HepG2 (cell line): Measurements from ENCODE around the gene TMEM143. TPM values are rescaled to one million over a fixed set of nuclear protein-coding genes. Genes with fewer than 3 reads are reported as not detected.

Experiments
- DNMT1 ChIP-seq: sonication (generic); formaldehyde crosslinking; IDR thresholded peaks from 2 replicates; pipeline ENCODE4 v1.5.1; 2020; ENCODE audit warnings: mild to moderate bottlenecking, missing genetic modification reagents
- GMEB1 ChIP-seq: sonication (generic); formaldehyde crosslinking; IDR thresholded peaks from 2 replicates; pipeline ENCODE4 v1.5.1; 2020; ENCODE audit warnings: missing genetic modification reagents, mild to moderate bottlenecking, borderline replicate concordance
- HOXA3 ChIP-seq: sonication (generic); formaldehyde crosslinking; IDR thresholded peaks from 2 replicates; pipeline ENCODE4 v1.5.0; 2020; ENCODE audit warnings: missing genetic modification reagents
- REST ChIP-seq, 2 experiments: IDR thresholded peaks; 2 replicates each; pipeline ENCODE4 v1.6.1; 2011 to 2012; ENCODE audit warnings: low read length in 2 of 2, borderline replicate concordance in 1 of 2, low read depth in 1 of 2, mild to moderate bottlenecking in 1 of 2, moderate library complexity in 1 of 2
- RFXANK ChIP-seq: IDR thresholded peaks from 2 replicates; pipeline ENCODE4 v1.6.1; 2016
- USF2 ChIP-seq, 2 experiments: sonication (generic) in 1 of 2; formaldehyde crosslinking in 1 of 2; IDR thresholded peaks; 2 replicates each; pipeline versions ENCODE4 v1.5.1 to v1.6.1; 2011 to 2020; ENCODE audit warnings: borderline replicate concordance in 1 of 2, low read depth in 1 of 2, low read length in 1 of 2, mild to moderate bottlenecking in 1 of 2, missing genetic modification reagents in 1 of 2, moderate library complexity in 1 of 2
- ZEB1 ChIP-seq: IDR thresholded peaks from 2 replicates; pipeline ENCODE4 v1.6.1; 2012; ENCODE audit warnings: mild to moderate bottlenecking, low read depth, inconsistent platforms; ENCODE audit not compliant: insufficient replicate concordance
- ZNF296 ChIP-seq: sonication (generic); formaldehyde crosslinking; conservative IDR thresholded peaks from 2 replicates; pipeline ENCODE4 v1.5.0; 2020; ENCODE audit warnings: mild to moderate bottlenecking, missing genetic modification reagents
- ZNF672 ChIP-seq: sonication (generic); formaldehyde crosslinking; IDR thresholded peaks from 2 replicates; pipeline ENCODE4 v1.8.1; 2022; ENCODE audit warnings: missing genetic modification reagents
- ZNF770 ChIP-seq: sonication (generic); formaldehyde crosslinking; IDR thresholded peaks from 2 replicates; pipeline ENCODE4 v1.5.0; 2020; ENCODE audit warnings: mild to moderate bottlenecking, missing genetic modification reagents
- polyA plus RNA-seq, 8 experiments: library from polyadenylated mRNA; depleted of rRNA in 3 of 8; stranded (reverse) in 7 of 8; unstranded in 1 of 8; fragments of >200 nt; fragmentation: Illumina TruSeq in 4 of 8; extraction: Trizol in 4 of 8; gene quantifications; 2 replicates each; pipeline versions ENCODE4 v1.2.1 to v1.2.3, GENCODE V29; 2011 to 2016; ENCODE audit warnings: low read depth in 4 of 8, missing spikeins in 1 of 8, mixed read lengths in 1 of 8; ENCODE audit not compliant: insufficient read depth in 1 of 8
- total RNA-seq, 5 experiments: library from RNA; depleted of rRNA; stranded (reverse); fragments of >200 nt; fragmentation: Illumina TruSeq; extraction: Trizol; gene quantifications; 2 replicates each; pipeline ENCODE4 v1.2.3, GENCODE V29; 2016; ENCODE audit warnings: low read depth in 1 of 5
- TF ChIP-seq, protein P1 (sequence below): sonication (generic); formaldehyde crosslinking; IDR thresholded peaks from 2 replicates; pipeline ENCODE4 v1.5.1; 2020; ENCODE audit warnings: mild to moderate bottlenecking, missing genetic modification reagents, borderline replicate concordance

The TMEM143 gene
- total and polyA plus RNA-seq, 2 of the 13 experiments (the other 11 are each of a cell fraction or from before 2014, with no cell fraction given) = 7.7 to 11.3 TPM

GRCh38 chr19:48390188-48391099, 26.7 kb upstream of the TMEM143 start (continued):
- TF ChIP-seq ZNF770 (CRISPR knock-in tag) (peak; percentile 66), ZNF296 (CRISPR knock-in tag) (no peak), REST (IDR thresholded peaks at IDR 0.05; ENCODE audit: borderline replicate concordance in 1 of 2, low read depth in 1 of 2, low read length in 2 of 2) (no peak), USF2 (IDR thresholded peaks at IDR 0.05; ENCODE audit: low read depth, low read length) (no peak), USF2 (CRISPR knock-in tag; IDR thresholded peaks at IDR 0.05; ENCODE audit: borderline replicate concordance) (no peak), DNMT1 (CRISPR knock-in tag) (no peak), ZNF672 (no peak), ZEB1 (no peak), GMEB1 (CRISPR knock-in tag) (peak; percentile 21; the same call in 1 of the 2 replicates), HOXA3 (CRISPR knock-in tag) (peak; percentile 64; the same call in 1 of the 2 replicates), RFXANK (CRISPR knock-in tag) (no peak)
- TF ChIP-seq, protein P1, sequence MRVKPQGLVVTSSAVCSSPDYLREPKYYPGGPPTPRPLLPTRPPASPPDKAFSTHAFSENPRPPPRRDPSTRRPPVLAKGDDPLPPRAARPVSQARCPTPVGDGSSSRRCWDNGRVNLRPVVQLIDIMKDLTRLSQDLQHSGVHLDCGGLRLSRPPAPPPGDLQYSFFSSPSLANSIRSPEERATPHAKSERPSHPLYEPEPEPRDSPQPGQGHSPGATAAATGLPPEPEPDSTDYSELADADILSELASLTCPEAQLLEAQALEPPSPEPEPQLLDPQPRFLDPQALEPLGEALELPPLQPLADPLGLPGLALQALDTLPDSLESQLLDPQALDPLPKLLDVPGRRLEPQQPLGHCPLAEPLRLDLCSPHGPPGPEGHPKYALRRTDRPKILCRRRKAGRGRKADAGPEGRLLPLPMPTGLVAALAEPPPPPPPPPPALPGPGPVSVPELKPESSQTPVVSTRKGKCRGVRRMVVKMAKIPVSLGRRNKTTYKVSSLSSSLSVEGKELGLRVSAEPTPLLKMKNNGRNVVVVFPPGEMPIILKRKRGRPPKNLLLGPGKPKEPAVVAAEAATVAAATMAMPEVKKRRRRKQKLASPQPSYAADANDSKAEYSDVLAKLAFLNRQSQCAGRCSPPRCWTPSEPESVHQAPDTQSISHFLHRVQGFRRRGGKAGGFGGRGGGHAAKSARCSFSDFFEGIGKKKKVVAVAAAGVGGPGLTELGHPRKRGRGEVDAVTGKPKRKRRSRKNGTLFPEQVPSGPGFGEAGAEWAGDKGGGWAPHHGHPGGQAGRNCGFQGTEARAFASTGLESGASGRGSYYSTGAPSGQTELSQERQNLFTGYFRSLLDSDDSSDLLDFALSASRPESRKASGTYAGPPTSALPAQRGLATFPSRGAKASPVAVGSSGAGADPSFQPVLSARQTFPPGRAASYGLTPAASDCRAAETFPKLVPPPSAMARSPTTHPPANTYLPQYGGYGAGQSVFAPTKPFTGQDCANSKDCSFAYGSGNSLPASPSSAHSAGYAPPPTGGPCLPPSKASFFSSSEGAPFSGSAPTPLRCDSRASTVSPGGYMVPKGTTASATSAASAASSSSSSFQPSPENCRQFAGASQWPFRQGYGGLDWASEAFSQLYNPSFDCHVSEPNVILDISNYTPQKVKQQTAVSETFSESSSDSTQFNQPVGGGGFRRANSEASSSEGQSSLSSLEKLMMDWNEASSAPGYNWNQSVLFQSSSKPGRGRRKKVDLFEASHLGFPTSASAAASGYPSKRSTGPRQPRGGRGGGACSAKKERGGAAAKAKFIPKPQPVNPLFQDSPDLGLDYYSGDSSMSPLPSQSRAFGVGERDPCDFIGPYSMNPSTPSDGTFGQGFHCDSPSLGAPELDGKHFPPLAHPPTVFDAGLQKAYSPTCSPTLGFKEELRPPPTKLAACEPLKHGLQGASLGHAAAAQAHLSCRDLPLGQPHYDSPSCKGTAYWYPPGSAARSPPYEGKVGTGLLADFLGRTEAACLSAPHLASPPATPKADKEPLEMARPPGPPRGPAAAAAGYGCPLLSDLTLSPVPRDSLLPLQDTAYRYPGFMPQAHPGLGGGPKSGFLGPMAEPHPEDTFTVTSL (CRISPR knock-in tag) = no peak
